Neuronal stem cell (in vitro differentiated cells): ENCODE results near the gene TRAPPC3.

Source experiments
- DNase-seq: peaks from one replicate; pipeline ENCODE4 v3.0.0-alpha.2; 2013; ENCODE audit warnings: low spot score
- H2AFZ ChIP-seq: one replicate; pipeline ENCODE4 v1.6.1; 2013; ENCODE audit warnings: mild to moderate bottlenecking, low read length, inconsistent platforms
- H2AK5ac ChIP-seq: 2 replicates; pipeline ENCODE4 v1.6.1; 2013; ENCODE audit warnings: low read depth, mild to moderate bottlenecking, inconsistent platforms, low read length, moderate library complexity, mixed read lengths
- H2BK120ac ChIP-seq: 2 replicates; pipeline ENCODE4 v1.6.1; 2013; ENCODE audit warnings: low read depth, mild to moderate bottlenecking, inconsistent platforms, low read length, moderate library complexity, mixed read lengths
- H2BK12ac ChIP-seq: one replicate; pipeline ENCODE4 v1.6.1; 2013; ENCODE audit warnings: low read length, inconsistent platforms
- H2BK15ac ChIP-seq: 2 replicates; pipeline ENCODE4 v1.6.1; 2013; ENCODE audit warnings: mild to moderate bottlenecking, low read length, inconsistent platforms, mixed read lengths
- H2BK5ac ChIP-seq: one replicate; pipeline ENCODE4 v1.6.1; 2013; ENCODE audit warnings: inconsistent platforms, mild to moderate bottlenecking, low read length, moderate library complexity
- H3K14ac ChIP-seq: one replicate; pipeline ENCODE4 v1.6.1; 2013; ENCODE audit warnings: low read length, inconsistent platforms
- H3K18ac ChIP-seq: 2 replicates; pipeline ENCODE4 v1.6.1; 2013; ENCODE audit warnings: low read length, inconsistent platforms
- H3K23ac ChIP-seq: 2 replicates; pipeline ENCODE4 v1.6.1; 2013; ENCODE audit warnings: low read depth, mild to moderate bottlenecking, mixed read lengths, low read length, inconsistent platforms; ENCODE audit not compliant: poor library complexity
- H3K27ac ChIP-seq: replicated peaks from 3 replicates; pipeline ENCODE4 v1.5.1; 2013; ENCODE audit warnings: low read length, inconsistent platforms
- H3K27me3 ChIP-seq, 3 experiments: 2 replicates each; pipeline ENCODE4 v1.6.1; 2013; ENCODE audit warnings: low read length in 3 of 3, mild to moderate bottlenecking in 2 of 3, inconsistent platforms in 1 of 3, low read depth in 1 of 3, mixed read lengths in 1 of 3, moderate library complexity in 1 of 3; ENCODE audit not compliant: control insufficient read depth in 3 of 3, insufficient read depth in 3 of 3
- H3K36me3 ChIP-seq, 2 donors: replicated peaks in 1 of 2; 2 replicates each; pipeline ENCODE4 v1.6.1; 2013; ENCODE audit warnings: low read length in 2 of 2; ENCODE audit not compliant: control insufficient read depth in 2 of 2, insufficient read depth in 2 of 2
- H3K4ac ChIP-seq: 2 replicates; pipeline ENCODE4 v1.6.1; 2013; ENCODE audit warnings: inconsistent platforms, mild to moderate bottlenecking, low read length, moderate library complexity
- H3K4me1 ChIP-seq, 2 donors: 1 replicate in 1 of 2; 2 replicates in 1 of 2; pipeline ENCODE4 v1.6.1; 2013; ENCODE audit warnings: low read length in 2 of 2, low read depth in 1 of 2; ENCODE audit not compliant: control insufficient read depth in 2 of 2, insufficient read depth in 1 of 2
- H3K4me2 ChIP-seq: one replicate; pipeline ENCODE4 v1.6.1; 2013; ENCODE audit warnings: mild to moderate bottlenecking, low read length, inconsistent platforms; ENCODE audit not compliant: insufficient read depth, poor library complexity, severe bottlenecking
- H3K4me3 ChIP-seq, 2 donors: 2 replicates each; pipeline ENCODE4 v1.5.1; 2013; ENCODE audit warnings: low read length in 2 of 2, mild to moderate bottlenecking in 2 of 2, inconsistent platforms in 1 of 2, moderate library complexity in 1 of 2
- H3K79me1 ChIP-seq: one replicate; pipeline ENCODE4 v1.6.1; 2013; ENCODE audit warnings: low read depth, mild to moderate bottlenecking, inconsistent platforms, low read length, moderate library complexity
- H3K9ac ChIP-seq: one replicate; pipeline ENCODE4 v1.6.1; 2013; ENCODE audit warnings: mild to moderate bottlenecking, low read depth, low read length, inconsistent platforms; ENCODE audit not compliant: poor library complexity
- H3K9me3 ChIP-seq, 2 donors: replicated peaks in 1 of 2; 2 replicates each; pipeline versions ENCODE3 to v1.6.1; 2013; ENCODE audit warnings: low read length in 2 of 2, mild to moderate bottlenecking in 2 of 2, inconsistent platforms in 1 of 2, low read depth in 1 of 2, mixed read lengths in 1 of 2, moderate library complexity in 1 of 2; ENCODE audit not compliant: control insufficient read depth in 2 of 2, insufficient read depth in 1 of 2
- H4K8ac ChIP-seq: one replicate; pipeline ENCODE4 v1.6.1; 2013; ENCODE audit warnings: low read depth, mild to moderate bottlenecking, inconsistent platforms, low read length, moderate library complexity
- H4K91ac ChIP-seq: one replicate; pipeline ENCODE4 v1.6.1; 2013; ENCODE audit warnings: low read length, low read depth, mild to moderate bottlenecking, inconsistent platforms; ENCODE audit not compliant: poor library complexity
- WGBS, 2 donors: extraction: QIAGEN DNeasy Blood & Tissue Kit; methylation state at CpG; one replicate each; pipeline ENCODE4 v1.1.7; 2013; ENCODE audit warnings: missing lambda C conversion rate in 2 of 2, mixed read lengths in 1 of 2; ENCODE audit not compliant: insufficient read length in 2 of 2, insufficient replicate concordance in 1 of 2; ENCODE audit errors: extremely low coverage in 2 of 2; 5-methylcytosine and 5-hydroxymethylcytosine counted together

Gene TRAPPC3

GRCh38 chr1:36164361-36164760 lies 15.1 kb upstream of the TRAPPC3 start:
- Histone ChIP-seq H2BK5ac (no peak overlapping the region), H3K4me2 (no peak overlapping the region), H3K4me1 (peaks cover 17 to 20% of the 10 kb centered on the region in 2 donors), H3K4ac (no peak overlapping the region), H2BK15ac (no peak overlapping the region), H3K27me3 (no peaks in the 10 kb centered on the region), H3K27ac (no peak overlapping the region), H3K9me3 (no peaks in the 10 kb centered on the region), H3K14ac (no peak overlapping the region), H3K9ac (no peak overlapping the region), H3K4me3 (no peak overlapping the region), H2AFZ (no peak overlapping the region), H2BK12ac (no peak overlapping the region), H3K79me1 (peaks cover 13% of the 10 kb centered on the region), H4K8ac (no peak overlapping the region), H3K18ac (no peak overlapping the region), H2BK120ac (no peak overlapping the region), H4K91ac (no peak overlapping the region), H2AK5ac (no peak overlapping the region), H3K23ac (no peak overlapping the region), H3K36me3 (peaks cover 24 to 84% of the 10 kb centered on the region in 2 donors)
- DNase-seq, result no peak
- WGBS, 2 donors, result no CpG with 5 or more reads among the region's 2 CpGs

DNA sequence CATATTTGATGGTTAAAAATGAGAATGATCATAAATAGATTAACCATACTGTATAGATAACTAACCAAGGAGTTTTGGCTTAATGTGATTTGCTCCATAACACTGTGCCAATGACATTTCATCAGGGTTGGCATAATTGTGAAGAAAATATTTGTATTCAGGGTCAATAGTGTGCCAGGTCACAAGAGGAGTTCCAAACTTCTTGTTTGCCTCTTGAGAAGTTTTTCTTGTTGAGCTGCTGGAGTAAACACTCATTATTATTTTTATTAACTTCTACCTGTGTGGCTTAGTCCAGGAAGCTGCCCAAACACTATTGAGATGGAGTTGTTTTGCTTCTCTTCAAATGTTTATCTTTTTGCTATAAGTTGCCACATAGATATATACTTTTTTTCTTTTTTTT lies 14.1 kb upstream of the TRAPPC3 start:
- Histone ChIP-seq H4K91ac (no peak overlapping the region), H3K36me3 (peaks cover 23 to 87% of the 10 kb centered on the region in 2 donors), H3K27me3 (no peaks in the 10 kb centered on the region), H3K18ac (no peak overlapping the region), H3K4me2 (no peak overlapping the region), H3K9ac (no peak overlapping the region), H3K14ac (no peak overlapping the region), H3K23ac (no peak overlapping the region), H3K4me3 (no peak overlapping the region), H2AK5ac (no peak overlapping the region), H2BK15ac (no peak overlapping the region), H3K27ac (no peak overlapping the region), H3K4me1 (peaks cover 19 to 20% of the 10 kb centered on the region in 2 donors), H2AFZ (no peak overlapping the region), H3K4ac (no peak overlapping the region), H3K9me3 (no peaks in the 10 kb centered on the region), H2BK5ac (no peak overlapping the region), H3K79me1 (peaks cover 15% of the 10 kb centered on the region), H2BK12ac (no peak overlapping the region), H2BK120ac (no peak overlapping the region), H4K8ac (no peak overlapping the region)
- no peak for DNase-seq

DNA sequence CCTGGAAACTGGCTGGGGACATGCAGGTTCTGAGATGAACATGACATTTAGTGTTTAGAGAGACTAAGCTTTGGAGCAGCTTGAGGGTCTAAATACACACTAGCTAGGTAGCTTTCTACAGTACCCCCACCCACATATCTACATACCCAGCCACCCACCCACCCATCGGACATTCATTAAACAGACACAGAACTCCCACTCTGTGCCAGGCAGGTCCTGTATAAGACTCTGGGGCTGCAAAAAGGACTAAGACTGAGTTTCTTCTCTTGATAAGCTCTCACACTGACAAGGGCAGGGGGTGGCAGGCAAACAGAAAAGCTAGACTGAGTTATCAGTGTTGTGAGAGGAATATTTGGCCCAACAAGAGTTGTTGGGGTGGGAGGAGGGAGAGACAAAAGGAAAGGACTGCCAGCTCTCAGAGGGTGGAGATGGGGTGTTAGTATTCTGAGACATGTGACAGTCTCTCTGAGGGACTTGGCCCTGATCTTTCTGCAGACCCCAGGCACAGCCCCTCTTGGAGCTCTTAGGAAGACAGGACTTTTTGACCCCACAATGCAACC lies 13.5 kb upstream of the TRAPPC3 start:
- Histone ChIP-seq H3K79me1 (peaks cover 16% of the 10 kb centered on the region), H2AFZ (no peak overlapping the region), H2BK5ac (no peak overlapping the region), H3K9me3 (no peaks in the 10 kb centered on the region), H2AK5ac (no peak overlapping the region), H2BK120ac (no peak overlapping the region), H4K91ac (no peak overlapping the region), H2BK15ac (no peak overlapping the region), H3K4me3 (no peak overlapping the region), H3K23ac (no peak overlapping the region), H3K18ac (no peak overlapping the region), H3K4ac (no peak overlapping the region), H2BK12ac (no peak overlapping the region), H3K4me1 (peaks cover 25 to 27% of the 10 kb centered on the region in 2 donors), H3K27me3 (no peaks in the 10 kb centered on the region), H4K8ac (no peak overlapping the region), H3K27ac (no peak overlapping the region), H3K9ac (no peak overlapping the region), H3K36me3 (peaks cover 23 to 88% of the 10 kb centered on the region in 2 donors), H3K14ac (no peak overlapping the region), H3K4me2 (no peak overlapping the region)
- no CpG with 5 or more reads among the region's 1 CpG for WGBS, 2 donors
- DNase-seq, result no peak

DNA sequence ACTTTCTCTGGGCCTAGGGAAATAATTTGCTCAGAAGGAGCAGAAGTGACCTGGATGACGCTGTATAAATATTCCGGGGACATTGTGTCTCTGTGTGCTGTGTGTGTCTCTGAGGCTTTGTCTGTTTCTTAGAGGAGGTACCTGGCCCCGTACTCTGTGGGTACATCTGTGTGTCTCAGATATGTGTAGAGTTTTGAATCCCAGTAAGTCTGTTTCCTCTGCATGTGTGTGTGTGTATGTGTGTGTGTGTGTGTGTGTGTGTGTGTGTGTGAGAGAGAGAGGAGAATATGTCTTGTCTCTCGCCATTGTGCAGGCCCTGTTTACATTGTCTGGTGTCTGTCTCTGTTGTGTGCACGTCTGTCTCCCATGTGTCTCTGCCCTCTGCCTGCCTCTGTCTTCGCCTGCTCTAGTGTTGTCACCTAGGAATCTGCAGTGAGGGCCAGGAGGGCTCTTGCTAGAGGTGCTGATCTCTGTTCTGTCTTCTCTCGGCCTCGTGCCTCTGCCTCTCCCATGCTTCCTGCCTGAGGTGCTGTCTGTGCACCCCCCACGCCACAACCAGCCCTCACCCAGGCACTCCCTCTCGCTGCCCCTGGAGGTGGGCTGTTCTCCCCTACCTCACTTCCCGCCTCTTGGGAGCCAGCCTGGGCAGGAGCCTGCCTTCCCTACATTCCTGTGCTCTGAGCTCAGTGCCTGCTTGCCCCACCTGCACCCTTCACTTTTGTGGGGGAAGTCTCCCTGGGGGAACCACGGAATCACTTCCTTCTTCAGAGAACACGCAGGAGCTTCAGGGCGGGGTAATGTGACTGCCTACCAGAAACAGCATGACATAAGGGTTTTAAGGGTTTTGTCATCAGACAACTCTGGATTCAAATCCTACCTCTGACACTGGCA lies 12.6 kb upstream of the TRAPPC3 start:
- peaks cover 29 to 30% of the 10 kb centered on the region in 2 donors for H3K4me1 ChIP-seq
- peak overlapping the region; percentile 25 for H3K27ac ChIP-seq
- no peak overlapping the region for H4K91ac ChIP-seq
- no peaks in the 10 kb centered on the region for H3K27me3 ChIP-seq
- H3K23ac ChIP-seq, result peak overlapping the region; percentile 34
- peak overlapping the region; percentile 72 for H2AK5ac ChIP-seq
- no peaks in the 10 kb centered on the region for H3K9me3 ChIP-seq
- H2BK120ac ChIP-seq, result no peak overlapping the region
- peaks cover 19% of the 10 kb centered on the region for H3K79me1 ChIP-seq
- no peak overlapping the region for H2BK15ac ChIP-seq
- peaks cover 23 to 84% of the 10 kb centered on the region in 2 donors for H3K36me3 ChIP-seq
- H3K9ac ChIP-seq, result peak overlapping the region; percentile 70
- no peak overlapping the region for H3K4me2 ChIP-seq
- no peak overlapping the region for H3K14ac ChIP-seq
- H3K4me3 ChIP-seq, result peak overlapping the region; percentile 41 to 52
- H2BK5ac ChIP-seq, result peak overlapping the region; percentile 19
- WGBS, 2 donors, result no CpG with 5 or more reads among the region's 14 CpGs
- H4K8ac ChIP-seq, result no peak overlapping the region
- no peak overlapping the region for H3K4ac ChIP-seq
- peak overlapping the region; percentile 61 for H3K18ac ChIP-seq
- no peak overlapping the region for H2BK12ac ChIP-seq
- no peak for DNase-seq
- no peak overlapping the region for H2AFZ ChIP-seq
